Uterus (tissue), 2 donors: ENCODE data around the gene NAB2.
A peak's percentile ranks its signal among the peaks of the same experiment; 100 is the strongest.

Experiments
- CTCF ChIP-seq, 4 experiments: fragments of 200-600 bp in 2 of 4; fragments of 450-650 bp in 2 of 4; sonication (generic) in 2 of 4; IDR thresholded peaks; one replicate each; pipeline ENCODE4 v1.5.1; 2016 to 2019; ENCODE audit warnings: antibody characterized with exemption in 4 of 4, mild to moderate bottlenecking in 2 of 4, moderate library complexity in 1 of 4
- POLR2A ChIP-seq, 2 donors: fragments of 450-650 bp; IDR thresholded peaks; one replicate each; pipeline ENCODE4 v1.6.1; 2016; ENCODE audit warnings: antibody characterized with exemption in 2 of 2, mild to moderate bottlenecking in 1 of 2, moderate library complexity in 1 of 2

GRCh38 chr12:57093415-57094207 lies 4.7 kb downstream of the NAB2 start:
- TF ChIP-seq POLR2A (IDR thresholded peaks at IDR 0.05) = peak; percentile 16 to 29
- TF ChIP-seq CTCF (IDR thresholded peaks at IDR 0.05) = peak; percentile 13 to 47 (median 32)
